Sigmoid colon (tissue), 4 donors: ENCODE data around the gene RANBP2.
"Not testable (repeated sequence)": the region's sequence is repeated elsewhere in the genome, so short reads cannot be mapped to it uniquely, and the experiment has no call there.

Experiments
- EP300 ChIP-seq, 4 donors: sonication (generic); formaldehyde crosslinking; IDR thresholded peaks; one replicate each; pipeline ENCODE4 v1.6.1; 2017; ENCODE audit warnings: antibody characterized with exemption in 4 of 4
- POLR2AphosphoS5 ChIP-seq, 4 donors: sonication (generic); formaldehyde crosslinking; IDR thresholded peaks; one replicate each; pipeline ENCODE4 v1.6.1; 2017; ENCODE audit warnings: antibody characterized with exemption in 4 of 4

- not testable (repeated sequence) for TF ChIP-seq POLR2AphosphoS5, EP300 (IDR thresholded peaks at IDR 0.05)
These were observed 29.3 kb upstream of the RANBP2 start for GRCh38 chr2:108690001-108690400.
